Neuronal stem cell (in vitro differentiated cells): ENCODE measurements around the gene COTL1.

ENCODE experiments used
- DNase-seq: peaks from one replicate; pipeline ENCODE4 v3.0.0-alpha.2; 2013; ENCODE audit warnings: low spot score
- H2AFZ ChIP-seq: one replicate; pipeline ENCODE4 v1.6.1; 2013; ENCODE audit warnings: mild to moderate bottlenecking, low read length, inconsistent platforms
- H2AK5ac ChIP-seq: 2 replicates; pipeline ENCODE4 v1.6.1; 2013; ENCODE audit warnings: low read depth, mild to moderate bottlenecking, inconsistent platforms, low read length, moderate library complexity, mixed read lengths
- H2BK120ac ChIP-seq: 2 replicates; pipeline ENCODE4 v1.6.1; 2013; ENCODE audit warnings: low read depth, mild to moderate bottlenecking, inconsistent platforms, low read length, moderate library complexity, mixed read lengths
- H2BK12ac ChIP-seq: one replicate; pipeline ENCODE4 v1.6.1; 2013; ENCODE audit warnings: low read length, inconsistent platforms
- H2BK15ac ChIP-seq: 2 replicates; pipeline ENCODE4 v1.6.1; 2013; ENCODE audit warnings: mild to moderate bottlenecking, low read length, inconsistent platforms, mixed read lengths
- H2BK5ac ChIP-seq: one replicate; pipeline ENCODE4 v1.6.1; 2013; ENCODE audit warnings: inconsistent platforms, mild to moderate bottlenecking, low read length, moderate library complexity
- H3K14ac ChIP-seq: one replicate; pipeline ENCODE4 v1.6.1; 2013; ENCODE audit warnings: low read length, inconsistent platforms
- H3K18ac ChIP-seq: 2 replicates; pipeline ENCODE4 v1.6.1; 2013; ENCODE audit warnings: low read length, inconsistent platforms
- H3K23ac ChIP-seq: 2 replicates; pipeline ENCODE4 v1.6.1; 2013; ENCODE audit warnings: low read depth, mild to moderate bottlenecking, mixed read lengths, low read length, inconsistent platforms; ENCODE audit not compliant: poor library complexity
- H3K27ac ChIP-seq: replicated peaks from 3 replicates; pipeline ENCODE4 v1.5.1; 2013; ENCODE audit warnings: low read length, inconsistent platforms
- H3K27me3 ChIP-seq, 3 experiments: 2 replicates each; pipeline ENCODE4 v1.6.1; 2013; ENCODE audit warnings: low read length in 3 of 3, mild to moderate bottlenecking in 2 of 3, inconsistent platforms in 1 of 3, low read depth in 1 of 3, mixed read lengths in 1 of 3, moderate library complexity in 1 of 3; ENCODE audit not compliant: control insufficient read depth in 3 of 3, insufficient read depth in 3 of 3
- H3K36me3 ChIP-seq, 2 donors: replicated peaks in 1 of 2; 2 replicates each; pipeline ENCODE4 v1.6.1; 2013; ENCODE audit warnings: low read length in 2 of 2; ENCODE audit not compliant: control insufficient read depth in 2 of 2, insufficient read depth in 2 of 2
- H3K4ac ChIP-seq: 2 replicates; pipeline ENCODE4 v1.6.1; 2013; ENCODE audit warnings: inconsistent platforms, mild to moderate bottlenecking, low read length, moderate library complexity
- H3K4me1 ChIP-seq, 2 donors: 1 replicate in 1 of 2; 2 replicates in 1 of 2; pipeline ENCODE4 v1.6.1; 2013; ENCODE audit warnings: low read length in 2 of 2, low read depth in 1 of 2; ENCODE audit not compliant: control insufficient read depth in 2 of 2, insufficient read depth in 1 of 2
- H3K4me2 ChIP-seq: one replicate; pipeline ENCODE4 v1.6.1; 2013; ENCODE audit warnings: mild to moderate bottlenecking, low read length, inconsistent platforms; ENCODE audit not compliant: insufficient read depth, poor library complexity, severe bottlenecking
- H3K4me3 ChIP-seq, 2 donors: 2 replicates each; pipeline ENCODE4 v1.5.1; 2013; ENCODE audit warnings: low read length in 2 of 2, mild to moderate bottlenecking in 2 of 2, inconsistent platforms in 1 of 2, moderate library complexity in 1 of 2
- H3K79me1 ChIP-seq: one replicate; pipeline ENCODE4 v1.6.1; 2013; ENCODE audit warnings: low read depth, mild to moderate bottlenecking, inconsistent platforms, low read length, moderate library complexity
- H3K9ac ChIP-seq: one replicate; pipeline ENCODE4 v1.6.1; 2013; ENCODE audit warnings: mild to moderate bottlenecking, low read depth, low read length, inconsistent platforms; ENCODE audit not compliant: poor library complexity
- H3K9me3 ChIP-seq, 2 donors: replicated peaks in 1 of 2; 2 replicates each; pipeline versions ENCODE3 to v1.6.1; 2013; ENCODE audit warnings: low read length in 2 of 2, mild to moderate bottlenecking in 2 of 2, inconsistent platforms in 1 of 2, low read depth in 1 of 2, mixed read lengths in 1 of 2, moderate library complexity in 1 of 2; ENCODE audit not compliant: control insufficient read depth in 2 of 2, insufficient read depth in 1 of 2
- H4K8ac ChIP-seq: one replicate; pipeline ENCODE4 v1.6.1; 2013; ENCODE audit warnings: low read depth, mild to moderate bottlenecking, inconsistent platforms, low read length, moderate library complexity
- H4K91ac ChIP-seq: one replicate; pipeline ENCODE4 v1.6.1; 2013; ENCODE audit warnings: low read length, low read depth, mild to moderate bottlenecking, inconsistent platforms; ENCODE audit not compliant: poor library complexity
- WGBS, 2 donors: extraction: QIAGEN DNeasy Blood & Tissue Kit; methylation state at CpG; one replicate each; pipeline ENCODE4 v1.1.7; 2013; ENCODE audit warnings: missing lambda C conversion rate in 2 of 2, mixed read lengths in 1 of 2; ENCODE audit not compliant: insufficient read length in 2 of 2, insufficient replicate concordance in 1 of 2; ENCODE audit errors: extremely low coverage in 2 of 2; 5-methylcytosine and 5-hydroxymethylcytosine counted together

COTL1 gene

DNA sequence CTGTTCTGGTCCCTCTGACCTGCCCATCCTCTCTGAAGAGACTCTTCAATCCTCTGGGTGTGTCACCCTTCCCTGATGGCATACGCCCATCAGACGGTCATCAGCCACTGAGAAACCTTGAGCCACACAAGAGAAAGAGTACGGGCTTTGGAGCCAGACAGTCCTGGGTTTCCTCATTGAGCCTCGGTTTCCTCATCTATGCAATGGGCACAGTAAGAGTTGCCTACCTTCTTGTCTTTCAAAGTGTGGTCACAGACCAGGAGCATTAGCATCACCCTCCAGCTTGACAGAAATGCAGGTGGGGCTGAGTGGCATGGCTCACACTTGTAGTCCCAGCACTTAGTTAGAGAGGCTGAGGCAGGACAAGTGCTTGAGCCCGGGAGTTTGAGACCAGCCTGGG is 87.3 kb downstream of the COTL1 start:
- H3K23ac ChIP-seq: no peak overlapping the region
- no peak overlapping the region for H3K14ac ChIP-seq
- no peak overlapping the region for H3K4me2 ChIP-seq
- H3K9me3 ChIP-seq: peaks cover 16 to 18% of the 10 kb centered on the region in 2 donors
- peak overlapping the region; percentile 13 for H2AK5ac ChIP-seq
- no peak overlapping the region for H2AFZ ChIP-seq
- WGBS, 2 donors: no CpG with 5 or more reads among the region's 5 CpGs
- H3K9ac ChIP-seq: no peak overlapping the region
- no peak overlapping the region for H3K4me3 ChIP-seq
- peak overlapping the region; percentile 4 for H2BK120ac ChIP-seq
- H3K18ac ChIP-seq: peak overlapping the region; percentile 1
- no peaks in the 10 kb centered on the region for H3K27me3 ChIP-seq
- no peak for DNase-seq
- no peak overlapping the region for H2BK15ac ChIP-seq
- H4K8ac ChIP-seq: no peak overlapping the region
- no peak overlapping the region for H2BK12ac ChIP-seq
- H3K27ac ChIP-seq: no peak overlapping the region
- no peak overlapping the region for H4K91ac ChIP-seq
- H3K4ac ChIP-seq: no peak overlapping the region
- H2BK5ac ChIP-seq: no peak overlapping the region
- peaks cover 34 to 37% of the 10 kb centered on the region in 2 donors for H3K4me1 ChIP-seq
- H3K36me3 ChIP-seq: no peaks in the 10 kb centered on the region
- no peaks in the 10 kb centered on the region for H3K79me1 ChIP-seq

DNA sequence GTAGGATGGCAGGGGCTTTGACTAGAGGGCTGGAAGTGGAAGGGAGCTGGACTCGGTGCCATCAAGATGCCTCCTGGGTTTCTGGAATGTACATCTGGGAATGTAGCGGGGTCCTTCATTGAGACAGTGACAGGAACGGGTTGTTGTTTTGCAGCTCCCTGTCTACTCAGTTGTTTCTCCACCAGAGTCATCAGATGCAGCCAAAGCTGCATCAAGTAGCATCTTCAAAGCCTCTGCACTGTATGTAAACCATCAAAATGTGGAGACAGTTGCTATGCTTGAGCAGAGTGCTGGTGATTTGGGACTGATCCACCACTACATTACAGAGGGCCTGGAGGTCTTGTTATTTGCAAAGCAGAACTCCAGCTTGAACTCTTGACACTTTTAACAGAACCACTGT is 88.3 kb downstream of the COTL1 start:
- Histone ChIP-seq H3K4me1 (peaks cover 32 to 34% of the 10 kb centered on the region in 2 donors), H3K9ac (no peak overlapping the region), H3K4ac (no peak overlapping the region), H2BK15ac (peak overlapping the region; percentile 25), H2AFZ (no peak overlapping the region), H3K79me1 (no peaks in the 10 kb centered on the region), H4K91ac (no peak overlapping the region), H2BK5ac (no peak overlapping the region), H3K18ac (no peak overlapping the region), H3K27ac (no peak overlapping the region), H2BK120ac (no peak overlapping the region), H3K36me3 (no peaks in the 10 kb centered on the region), H3K14ac (no peak overlapping the region), H2AK5ac (peak overlapping the region; percentile 77), H3K4me3 (no peak overlapping the region), H3K27me3 (no peaks in the 10 kb centered on the region), H3K23ac (no peak overlapping the region), H4K8ac (no peak overlapping the region), H3K9me3 (peaks cover 16 to 18% of the 10 kb centered on the region in 2 donors), H3K4me2 (no peak overlapping the region), H2BK12ac (no peak overlapping the region)
- no peak for DNase-seq
- no CpG with 5 or more reads among the region's 3 CpGs for WGBS, 2 donors

DNA sequence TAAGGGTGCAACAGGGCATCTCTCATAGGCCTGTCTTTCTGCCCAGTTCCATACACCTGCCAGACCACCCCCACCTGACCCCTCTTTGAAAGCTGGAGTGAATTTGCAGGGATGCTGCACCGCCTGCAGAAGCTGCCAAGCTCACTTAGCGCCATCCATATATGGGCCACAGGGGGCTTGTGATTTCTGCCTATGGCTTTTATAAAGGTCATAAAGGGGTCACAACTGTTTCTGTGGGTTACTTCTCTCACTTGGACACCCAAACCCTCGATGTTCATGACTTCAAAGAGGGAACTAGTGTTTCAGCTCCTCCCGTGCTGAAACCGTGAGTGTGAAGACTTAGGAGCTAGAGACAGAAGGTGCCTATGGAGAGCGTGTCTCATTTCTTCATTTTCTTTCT is 89.6 kb downstream of the COTL1 start:
- peaks cover 16 to 18% of the 10 kb centered on the region in 2 donors for H3K9me3 ChIP-seq
- DNase-seq: no peak
- H2AFZ ChIP-seq: no peak overlapping the region
- H4K8ac ChIP-seq: no peak overlapping the region
- H3K4me1 ChIP-seq: peaks cover 28 to 33% of the 10 kb centered on the region in 2 donors
- peak overlapping the region; percentile 18 for H2BK12ac ChIP-seq
- H3K18ac ChIP-seq: peak overlapping the region; percentile 58
- no peak overlapping the region for H3K4me3 ChIP-seq
- H2BK15ac ChIP-seq: peak overlapping the region; percentile 34
- H3K9ac ChIP-seq: no peak overlapping the region
- H2AK5ac ChIP-seq: peak overlapping the region; percentile 63
- no peaks in the 10 kb centered on the region for H3K27me3 ChIP-seq
- no peak overlapping the region for H4K91ac ChIP-seq
- WGBS, 2 donors: no CpG with 5 or more reads among the region's 6 CpGs
- H3K36me3 ChIP-seq: no peaks in the 10 kb centered on the region
- H3K14ac ChIP-seq: no peak overlapping the region
- no peak overlapping the region for H3K27ac ChIP-seq
- H2BK5ac ChIP-seq: no peak overlapping the region
- no peak overlapping the region for H3K23ac ChIP-seq
- H3K79me1 ChIP-seq: no peaks in the 10 kb centered on the region
- H2BK120ac ChIP-seq: peak overlapping the region; percentile 2
- no peak overlapping the region for H3K4ac ChIP-seq
- H3K4me2 ChIP-seq: no peak overlapping the region

DNA sequence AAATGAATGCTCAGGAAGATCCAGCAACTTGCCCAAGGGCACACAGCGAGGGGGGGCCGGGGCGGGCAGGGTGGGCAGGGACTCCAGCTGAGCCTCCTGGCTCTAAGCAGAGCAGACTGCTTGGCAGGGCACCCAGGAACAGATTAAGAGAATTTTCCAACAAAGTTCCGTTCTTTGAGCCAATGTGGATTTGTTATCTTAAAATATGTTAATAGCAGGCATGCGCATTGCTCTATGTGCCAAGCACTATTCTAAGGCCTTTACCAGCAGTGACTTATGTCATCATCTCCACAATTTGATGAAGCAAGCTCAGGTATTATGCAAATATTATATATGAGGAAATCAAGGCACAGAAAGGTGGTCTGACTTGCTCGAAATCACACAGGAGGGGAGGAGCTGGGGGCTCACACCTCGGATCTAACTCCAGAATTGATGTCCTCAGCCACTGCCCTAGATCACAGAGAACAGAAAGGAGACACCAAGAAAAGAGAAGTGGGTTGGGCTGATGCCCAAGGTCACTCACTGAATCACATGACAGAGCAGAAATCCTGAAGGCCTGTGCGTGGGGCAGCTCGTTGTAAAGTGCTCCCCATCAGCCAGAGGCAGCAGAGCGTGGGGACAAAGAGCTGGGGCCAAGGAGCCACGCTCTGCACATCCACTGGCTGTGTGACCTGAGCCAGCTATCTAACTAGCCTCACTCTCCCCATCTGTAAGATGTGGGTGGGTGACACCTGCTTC is 90.2 kb downstream of the COTL1 start:
- Histone ChIP-seq H3K4me3 (no peak overlapping the region), H2BK12ac (peak overlapping the region; percentile 18), H3K9ac (no peak overlapping the region), H2BK15ac (peak overlapping the region; percentile 34), H3K4me2 (no peak overlapping the region), H3K14ac (no peak overlapping the region), H3K27ac (peak overlapping the region; percentile 75), H3K4ac (peak overlapping the region; percentile 2), H3K4me1 (peaks cover 22 to 27% of the 10 kb centered on the region in 2 donors), H4K8ac (no peak overlapping the region), H2BK120ac (peak overlapping the region; percentile 2), H3K23ac (no peak overlapping the region), H3K27me3 (no peaks in the 10 kb centered on the region), H3K9me3 (peaks cover 16 to 18% of the 10 kb centered on the region in 2 donors), H4K91ac (no peak overlapping the region), H2AK5ac (peak overlapping the region; percentile 63), H3K36me3 (no peaks in the 10 kb centered on the region), H3K18ac (peak overlapping the region; percentile 93), H2BK5ac (peak overlapping the region; percentile 68), H3K79me1 (no peaks in the 10 kb centered on the region), H2AFZ (no peak overlapping the region)
- no peak for DNase-seq
- WGBS, 2 donors: no CpG with 5 or more reads among the region's 11 CpGs
